WTC11 (cell line): ENCODE data around the gene CCDC137. TPM values are rescaled to one million over a fixed set of nuclear protein-coding genes. Genes with fewer than 3 reads are reported as not detected.

Source experiments
- ATAC-seq: fragments of 200-7000 bp; cut with Tn5 transposase; 2 replicates; pipeline ENCODE4 v1.10.0; 2021; ENCODE audit warnings: mild to moderate bottlenecking, moderate library complexity
- CTCF ChIA-PET: fragments of 300-600 bp; sonication (Branson Sonifier 250); formaldehyde crosslinking; loops from one replicate; lab custom pipeline; 2021; ENCODE audit warnings: antibody characterized with exemption; lab: Charles Lee
- POLR2A ChIA-PET: fragments of 350-600 bp; sonication (Branson Sonifier 250); formaldehyde crosslinking; loops from one replicate; lab custom pipeline; 2021; ENCODE audit warnings: antibody characterized with exemption; lab: Charles Lee
- DNase-seq: peaks from one replicate; pipeline ENCODE4 v3.0.0; 2021; ENCODE audit warnings: low spot score
- H3K27ac Mint-ChIP-seq: 2 replicates; pipeline ENCODE4 v1.8.0; 2021; ENCODE audit warnings: mixed read lengths
- H3K27me3 Mint-ChIP-seq: 2 replicates; pipeline ENCODE4 v1.8.0; 2021; ENCODE audit warnings: low read depth, mild to moderate bottlenecking, moderate library complexity, mixed read lengths
- H3K36me3 Mint-ChIP-seq: 2 replicates; pipeline ENCODE4 v1.8.0; 2021; ENCODE audit warnings: mixed read lengths
- H3K4me1 Mint-ChIP-seq: 2 replicates; pipeline ENCODE4 v1.8.0; 2022; ENCODE audit warnings: mixed read lengths
- H3K4me3 Mint-ChIP-seq: 2 replicates; pipeline ENCODE4 v1.8.0; 2021; ENCODE audit warnings: mild to moderate bottlenecking, moderate library complexity, mixed read lengths
- H3K9me3 Mint-ChIP-seq: 2 replicates; pipeline ENCODE4 v1.8.0; 2021; ENCODE audit warnings: mixed read lengths
- CREM ChIP-seq: sonication (generic); formaldehyde crosslinking; IDR thresholded peaks from 2 replicates; pipeline ENCODE4 v1.8.1; 2022; ENCODE audit warnings: mild to moderate bottlenecking, missing genetic modification reagents, moderate library complexity
- ESRRA ChIP-seq: sonication (generic); formaldehyde crosslinking; IDR thresholded peaks from 2 replicates; pipeline ENCODE4 v1.8.1; 2022; ENCODE audit warnings: mild to moderate bottlenecking, missing genetic modification reagents, borderline replicate concordance
- GRHL2 ChIP-seq: fragments of 250-450 bp; sonication (Bioruptor Pico); IDR thresholded peaks from 2 replicates; pipeline ENCODE4 v1.8.0; 2022; ENCODE audit warnings: mild to moderate bottlenecking, moderate library complexity; ENCODE audit not compliant: insufficient replicate concordance, severe bottlenecking
- HMGA2 ChIP-seq: fragments of 250-450 bp; sonication (Bioruptor Pico); IDR thresholded peaks from 2 replicates; pipeline ENCODE4 v1.4.0; 2021; ENCODE audit warnings: mild to moderate bottlenecking, moderate library complexity
- IRF2 ChIP-seq: sonication (generic); formaldehyde crosslinking; IDR thresholded peaks from 2 replicates; pipeline ENCODE4 v1.8.0; 2022; ENCODE audit warnings: low read depth, missing genetic modification reagents, borderline replicate concordance
- NFATC4 ChIP-seq: fragments of 250-450 bp; sonication (Bioruptor Pico); IDR thresholded peaks from 2 replicates; pipeline ENCODE4 v1.9.0; 2021; ENCODE audit warnings: mild to moderate bottlenecking
- NFE2L1 ChIP-seq: sonication (generic); formaldehyde crosslinking; IDR thresholded peaks from 2 replicates; pipeline ENCODE4 v1.8.1; 2023; ENCODE audit warnings: missing genetic modification reagents
- OVOL2 ChIP-seq: fragments of 250-450 bp; sonication (Bioruptor Pico); IDR thresholded peaks from 2 replicates; pipeline ENCODE4 v1.9.0; 2021; ENCODE audit warnings: mild to moderate bottlenecking, borderline replicate concordance
- RORB ChIP-seq: fragments of 250-450 bp; sonication (Bioruptor Pico); IDR thresholded peaks from 2 replicates; pipeline ENCODE4 v1.9.0; 2021; ENCODE audit warnings: mild to moderate bottlenecking
- SMAD4 ChIP-seq: sonication (generic); formaldehyde crosslinking; IDR thresholded peaks from 2 replicates; pipeline ENCODE4 v1.8.0; 2022; ENCODE audit warnings: mild to moderate bottlenecking, missing genetic modification reagents
- SOX15 ChIP-seq: fragments of 250-450 bp; sonication (Bioruptor Pico); IDR thresholded peaks from 2 replicates; pipeline ENCODE4 v1.9.0; 2021; ENCODE audit warnings: mild to moderate bottlenecking
- TEAD1 ChIP-seq: sonication (generic); formaldehyde crosslinking; IDR thresholded peaks from 2 replicates; pipeline ENCODE4 v1.8.0; 2022; ENCODE audit warnings: mild to moderate bottlenecking, missing genetic modification reagents
- TEAD4 ChIP-seq: sonication (generic); formaldehyde crosslinking; IDR thresholded peaks from 2 replicates; pipeline ENCODE4 v1.8.0; 2022; ENCODE audit warnings: mild to moderate bottlenecking, missing genetic modification reagents
- TP53 ChIP-seq: sonication (generic); formaldehyde crosslinking; IDR thresholded peaks from 2 replicates; pipeline ENCODE4 v1.8.1; 2023; ENCODE audit warnings: mild to moderate bottlenecking, missing genetic modification reagents
- ZNF121 ChIP-seq: sonication (generic); formaldehyde crosslinking; IDR thresholded peaks from 2 replicates; pipeline ENCODE4 v1.8.0; 2023; ENCODE audit warnings: missing genetic modification reagents
- ZNF423 ChIP-seq: fragments of 250-450 bp; sonication (Bioruptor Pico); IDR thresholded peaks from 2 replicates; pipeline ENCODE4 v2.1.2; 2022; ENCODE audit warnings: mild to moderate bottlenecking, moderate library complexity
- total RNA-seq: library from RNA; stranded (reverse); gene quantifications from 3 replicates; pipeline ENCODE4 v1.2.3, GENCODE V29; 2021
- TF ChIP-seq, protein P1 (sequence below): sonication (generic); formaldehyde crosslinking; IDR thresholded peaks from 2 replicates; pipeline ENCODE4 v1.8.0; 2022; ENCODE audit warnings: missing genetic modification reagents
- TF ChIP-seq, protein P2 (sequence below): fragments of 250-450 bp; sonication (Bioruptor Pico); IDR thresholded peaks from 2 replicates; pipeline ENCODE4 v1.9.0; 2021; ENCODE audit warnings: mild to moderate bottlenecking
- TF ChIP-seq, protein P3 (sequence below): fragments of 250-450 bp; sonication (Bioruptor Pico); conservative IDR thresholded peaks from 2 replicates; pipeline ENCODE4 v1.9.0; 2021; ENCODE audit warnings: mild to moderate bottlenecking
- TF ChIP-seq, protein P4 (sequence below): sonication (generic); formaldehyde crosslinking; IDR thresholded peaks from 2 replicates; pipeline ENCODE4 v1.8.1; 2022; ENCODE audit warnings: low read depth, mild to moderate bottlenecking, moderate library complexity, missing genetic modification reagents, borderline replicate concordance
- TF ChIP-seq, protein P5 (sequence below): sonication (generic); formaldehyde crosslinking; IDR thresholded peaks from 2 replicates; pipeline ENCODE4 v1.8.1; 2023; ENCODE audit warnings: mild to moderate bottlenecking, moderate library complexity, missing genetic modification reagents
- TF ChIP-seq, protein P6 (sequence below): sonication (generic); formaldehyde crosslinking; IDR thresholded peaks from 2 replicates; pipeline ENCODE4 v1.8.0; 2022; ENCODE audit warnings: mild to moderate bottlenecking, missing genetic modification reagents
- TF ChIP-seq, protein P7 (sequence below): fragments of 250-450 bp; sonication (Bioruptor Pico); IDR thresholded peaks from 2 replicates; pipeline ENCODE4 v1.9.0; 2021; ENCODE audit warnings: mild to moderate bottlenecking

Gene CCDC137
- total RNA-seq, 1 experiment from 2014 or later, result 36.8 TPM

DNA sequence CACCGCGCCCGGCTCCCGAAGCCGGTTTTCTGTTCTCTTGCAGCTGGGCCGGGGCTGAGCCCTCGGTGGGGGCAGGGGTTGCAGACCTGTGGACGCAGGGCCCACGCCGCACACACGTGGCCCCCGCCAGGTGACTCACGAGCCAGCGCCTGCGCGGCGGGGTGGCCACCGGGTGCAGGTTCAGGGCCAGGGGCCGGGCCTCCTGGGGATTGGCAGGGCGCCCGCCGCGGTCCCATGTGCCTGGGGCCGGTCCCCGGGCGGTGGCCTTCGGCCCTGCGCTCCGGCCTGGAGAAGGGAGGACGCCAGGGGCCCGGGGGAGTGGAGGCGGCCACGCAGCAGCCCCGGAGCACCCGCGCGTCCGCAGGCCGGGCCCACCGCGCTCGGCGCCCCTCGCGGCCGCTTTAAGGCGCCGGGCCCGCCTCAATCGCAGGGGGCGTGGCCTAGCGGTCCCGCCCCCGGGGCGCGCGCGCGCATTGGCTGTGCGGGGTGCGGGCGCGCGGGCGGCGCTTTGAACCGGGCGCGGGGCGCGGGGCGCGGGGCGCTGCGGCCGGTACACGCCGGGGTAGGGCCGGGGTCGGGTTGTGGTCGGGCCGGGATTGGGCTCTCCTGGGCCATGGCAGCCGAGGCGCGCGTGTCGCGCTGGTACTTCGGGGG is 45.4 kb downstream of the CCDC137 start, which contains the start of gene SLC25A10:
Gene SLC25A10, plus strand, starts transcription at position 471 of the 654 bp plus-strand sequence. Its CDS starts 143 bp downstream, at position 614.
- CTCF ChIA-PET, result interaction anchor here (0.7 to 1.5 kb wide), 9 partner anchors 8 to 590 kb away, joined by 3 to 6 read pairs (median 3); partner anchors contain the start of genes MRPL12 and P4HB
- TF ChIP-seq OVOL2 (CRISPR knock-in tag), result no peak
- TF ChIP-seq, protein P1, sequence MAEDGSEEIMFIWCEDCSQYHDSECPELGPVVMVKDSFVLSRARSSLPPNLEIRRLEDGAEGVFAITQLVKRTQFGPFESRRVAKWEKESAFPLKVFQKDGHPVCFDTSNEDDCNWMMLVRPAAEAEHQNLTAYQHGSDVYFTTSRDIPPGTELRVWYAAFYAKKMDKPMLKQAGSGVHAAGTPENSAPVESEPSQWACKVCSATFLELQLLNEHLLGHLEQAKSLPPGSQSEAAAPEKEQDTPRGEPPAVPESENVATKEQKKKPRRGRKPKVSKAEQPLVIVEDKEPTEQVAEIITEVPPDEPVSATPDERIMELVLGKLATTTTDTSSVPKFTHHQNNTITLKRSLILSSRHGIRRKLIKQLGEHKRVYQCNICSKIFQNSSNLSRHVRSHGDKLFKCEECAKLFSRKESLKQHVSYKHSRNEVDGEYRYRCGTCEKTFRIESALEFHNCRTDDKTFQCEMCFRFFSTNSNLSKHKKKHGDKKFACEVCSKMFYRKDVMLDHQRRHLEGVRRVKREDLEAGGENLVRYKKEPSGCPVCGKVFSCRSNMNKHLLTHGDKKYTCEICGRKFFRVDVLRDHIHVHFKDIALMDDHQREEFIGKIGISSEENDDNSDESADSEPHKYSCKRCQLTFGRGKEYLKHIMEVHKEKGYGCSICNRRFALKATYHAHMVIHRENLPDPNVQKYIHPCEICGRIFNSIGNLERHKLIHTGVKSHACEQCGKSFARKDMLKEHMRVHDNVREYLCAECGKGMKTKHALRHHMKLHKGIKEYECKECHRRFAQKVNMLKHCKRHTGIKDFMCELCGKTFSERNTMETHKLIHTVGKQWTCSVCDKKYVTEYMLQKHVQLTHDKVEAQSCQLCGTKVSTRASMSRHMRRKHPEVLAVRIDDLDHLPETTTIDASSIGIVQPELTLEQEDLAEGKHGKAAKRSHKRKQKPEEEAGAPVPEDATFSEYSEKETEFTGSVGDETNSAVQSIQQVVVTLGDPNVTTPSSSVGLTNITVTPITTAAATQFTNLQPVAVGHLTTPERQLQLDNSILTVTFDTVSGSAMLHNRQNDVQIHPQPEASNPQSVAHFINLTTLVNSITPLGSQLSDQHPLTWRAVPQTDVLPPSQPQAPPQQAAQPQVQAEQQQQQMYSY (CRISPR knock-in tag), result no peak
- TF ChIP-seq TP53 (CRISPR knock-in tag), result no peak
- peak; percentile 20; the same call in 1 of the 2 replicates for TF ChIP-seq TEAD1
- no peak for TF ChIP-seq SOX15 (CRISPR knock-in tag)
- no peak for TF ChIP-seq TEAD4 (CRISPR knock-in tag)
- TF ChIP-seq, protein P2, sequence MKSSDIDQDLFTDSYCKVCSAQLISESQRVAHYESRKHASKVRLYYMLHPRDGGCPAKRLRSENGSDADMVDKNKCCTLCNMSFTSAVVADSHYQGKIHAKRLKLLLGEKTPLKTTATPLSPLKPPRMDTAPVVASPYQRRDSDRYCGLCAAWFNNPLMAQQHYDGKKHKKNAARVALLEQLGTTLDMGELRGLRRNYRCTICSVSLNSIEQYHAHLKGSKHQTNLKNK (CRISPR knock-in tag), result no peak
- no peak for TF ChIP-seq GRHL2 (CRISPR knock-in tag)
- TF ChIP-seq, protein P3, sequence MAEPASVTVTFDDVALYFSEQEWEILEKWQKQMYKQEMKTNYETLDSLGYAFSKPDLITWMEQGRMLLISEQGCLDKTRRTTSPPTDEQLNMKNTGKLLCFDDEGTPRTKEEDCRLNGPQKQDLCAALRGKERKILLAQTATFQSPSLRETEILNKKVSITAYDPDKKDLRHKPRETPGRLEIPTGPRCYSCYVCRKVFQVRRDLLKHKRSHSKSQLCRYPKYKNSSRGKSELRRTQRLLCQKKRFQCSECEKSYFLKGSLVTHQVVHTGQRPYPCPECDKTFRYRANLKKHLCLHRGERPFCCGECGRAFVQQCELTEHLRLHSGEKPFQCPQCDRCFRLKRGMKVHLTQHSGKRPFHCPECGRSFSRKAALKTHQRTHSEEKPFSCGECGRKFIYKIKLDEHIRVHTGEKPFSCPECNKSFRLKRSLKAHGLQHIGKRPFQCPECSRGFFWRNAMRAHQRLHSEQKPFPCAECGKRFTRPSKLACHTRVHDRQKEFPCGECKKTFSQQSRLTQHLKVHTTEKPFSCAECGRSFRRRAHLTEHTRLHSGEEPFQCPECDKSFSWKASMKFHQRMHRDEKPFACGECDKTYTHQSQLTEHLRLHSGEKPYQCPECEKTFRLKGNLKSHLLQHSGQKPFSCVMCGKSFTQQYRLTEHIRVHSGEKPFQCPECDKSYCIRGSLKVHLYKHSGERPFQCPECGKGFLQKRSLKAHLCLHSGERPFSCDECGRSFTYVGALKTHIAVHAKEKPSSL (CRISPR knock-in tag), result no peak
- peak; percentile 69; the same call in 1 of the 2 replicates for TF ChIP-seq NFATC4 (CRISPR knock-in tag)
- TF ChIP-seq, protein P4, sequence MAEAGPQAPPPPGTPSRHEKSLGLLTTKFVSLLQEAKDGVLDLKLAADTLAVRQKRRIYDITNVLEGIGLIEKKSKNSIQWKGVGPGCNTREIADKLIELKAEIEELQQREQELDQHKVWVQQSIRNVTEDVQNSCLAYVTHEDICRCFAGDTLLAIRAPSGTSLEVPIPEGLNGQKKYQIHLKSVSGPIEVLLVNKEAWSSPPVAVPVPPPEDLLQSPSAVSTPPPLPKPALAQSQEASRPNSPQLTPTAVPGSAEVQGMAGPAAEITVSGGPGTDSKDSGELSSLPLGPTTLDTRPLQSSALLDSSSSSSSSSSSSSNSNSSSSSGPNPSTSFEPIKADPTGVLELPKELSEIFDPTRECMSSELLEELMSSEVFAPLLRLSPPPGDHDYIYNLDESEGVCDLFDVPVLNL, result peak; percentile 72
- TF ChIP-seq, protein P5, sequence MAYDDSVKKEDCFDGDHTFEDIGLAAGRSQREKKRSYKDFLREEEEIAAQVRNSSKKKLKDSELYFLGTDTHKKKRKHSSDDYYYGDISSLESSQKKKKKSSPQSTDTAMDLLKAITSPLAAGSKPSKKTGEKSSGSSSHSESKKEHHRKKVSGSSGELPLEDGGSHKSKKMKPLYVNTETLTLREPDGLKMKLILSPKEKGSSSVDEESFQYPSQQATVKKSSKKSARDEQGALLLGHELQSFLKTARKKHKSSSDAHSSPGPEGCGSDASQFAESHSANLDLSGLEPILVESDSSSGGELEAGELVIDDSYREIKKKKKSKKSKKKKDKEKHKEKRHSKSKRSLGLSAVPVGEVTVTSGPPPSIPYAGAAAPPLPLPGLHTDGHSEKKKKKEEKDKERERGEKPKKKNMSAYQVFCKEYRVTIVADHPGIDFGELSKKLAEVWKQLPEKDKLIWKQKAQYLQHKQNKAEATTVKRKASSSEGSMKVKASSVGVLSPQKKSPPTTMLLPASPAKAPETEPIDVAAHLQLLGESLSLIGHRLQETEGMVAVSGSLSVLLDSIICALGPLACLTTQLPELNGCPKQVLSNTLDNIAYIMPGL (CRISPR knock-in tag), result no peak
- TF ChIP-seq, protein P6, sequence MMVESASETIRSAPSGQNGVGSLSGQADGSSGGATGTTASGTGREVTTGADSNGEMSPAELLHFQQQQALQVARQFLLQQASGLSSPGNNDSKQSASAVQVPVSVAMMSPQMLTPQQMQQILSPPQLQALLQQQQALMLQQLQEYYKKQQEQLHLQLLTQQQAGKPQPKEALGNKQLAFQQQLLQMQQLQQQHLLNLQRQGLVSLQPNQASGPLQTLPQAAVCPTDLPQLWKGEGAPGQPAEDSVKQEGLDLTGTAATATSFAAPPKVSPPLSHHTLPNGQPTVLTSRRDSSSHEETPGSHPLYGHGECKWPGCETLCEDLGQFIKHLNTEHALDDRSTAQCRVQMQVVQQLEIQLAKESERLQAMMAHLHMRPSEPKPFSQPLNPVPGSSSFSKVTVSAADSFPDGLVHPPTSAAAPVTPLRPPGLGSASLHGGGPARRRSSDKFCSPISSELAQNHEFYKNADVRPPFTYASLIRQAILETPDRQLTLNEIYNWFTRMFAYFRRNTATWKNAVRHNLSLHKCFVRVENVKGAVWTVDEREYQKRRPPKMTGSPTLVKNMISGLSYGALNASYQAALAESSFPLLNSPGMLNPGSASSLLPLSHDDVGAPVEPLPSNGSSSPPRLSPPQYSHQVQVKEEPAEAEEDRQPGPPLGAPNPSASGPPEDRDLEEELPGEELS (CRISPR knock-in tag), result no peak; the same call in 1 of the 2 replicates
- TF ChIP-seq ZNF423 (CRISPR knock-in tag), result peak; percentile 76
- TF ChIP-seq NFE2L1, result no peak
- no peak for TF ChIP-seq IRF2
- TF ChIP-seq ZNF121 (CRISPR knock-in tag), result no peak
- TF ChIP-seq SMAD4 (CRISPR knock-in tag), result no peak
- TF ChIP-seq HMGA2 (CRISPR knock-in tag), result no peak
- TF ChIP-seq ESRRA (CRISPR knock-in tag), result no peak
- TF ChIP-seq RORB (CRISPR knock-in tag), result no peak
- no peak for TF ChIP-seq CREM (CRISPR knock-in tag)
- TF ChIP-seq, protein P7, sequence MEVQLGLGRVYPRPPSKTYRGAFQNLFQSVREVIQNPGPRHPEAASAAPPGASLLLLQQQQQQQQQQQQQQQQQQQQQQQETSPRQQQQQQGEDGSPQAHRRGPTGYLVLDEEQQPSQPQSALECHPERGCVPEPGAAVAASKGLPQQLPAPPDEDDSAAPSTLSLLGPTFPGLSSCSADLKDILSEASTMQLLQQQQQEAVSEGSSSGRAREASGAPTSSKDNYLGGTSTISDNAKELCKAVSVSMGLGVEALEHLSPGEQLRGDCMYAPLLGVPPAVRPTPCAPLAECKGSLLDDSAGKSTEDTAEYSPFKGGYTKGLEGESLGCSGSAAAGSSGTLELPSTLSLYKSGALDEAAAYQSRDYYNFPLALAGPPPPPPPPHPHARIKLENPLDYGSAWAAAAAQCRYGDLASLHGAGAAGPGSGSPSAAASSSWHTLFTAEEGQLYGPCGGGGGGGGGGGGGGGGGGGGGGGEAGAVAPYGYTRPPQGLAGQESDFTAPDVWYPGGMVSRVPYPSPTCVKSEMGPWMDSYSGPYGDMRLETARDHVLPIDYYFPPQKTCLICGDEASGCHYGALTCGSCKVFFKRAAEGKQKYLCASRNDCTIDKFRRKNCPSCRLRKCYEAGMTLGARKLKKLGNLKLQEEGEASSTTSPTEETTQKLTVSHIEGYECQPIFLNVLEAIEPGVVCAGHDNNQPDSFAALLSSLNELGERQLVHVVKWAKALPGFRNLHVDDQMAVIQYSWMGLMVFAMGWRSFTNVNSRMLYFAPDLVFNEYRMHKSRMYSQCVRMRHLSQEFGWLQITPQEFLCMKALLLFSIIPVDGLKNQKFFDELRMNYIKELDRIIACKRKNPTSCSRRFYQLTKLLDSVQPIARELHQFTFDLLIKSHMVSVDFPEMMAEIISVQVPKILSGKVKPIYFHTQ, result no peak

More for the DNA sequence above, 45.4 kb downstream of the CCDC137 start, which contains the start of gene SLC25A10:
- DNase-seq (peak; percentile 64), ATAC-seq (peak; percentile 31)
- peaks cover under 1% of the 10 kb centered on the region for H3K36me3 Mint-ChIP-seq
- peak within 1 kb of the TSS; percentile 83 for H3K27ac Mint-ChIP-seq
- no peaks in the 10 kb centered on the region for H3K9me3 Mint-ChIP-seq
- peaks cover 2% of the 10 kb centered on the region; the same call in 1 of the 2 replicates for H3K27me3 Mint-ChIP-seq
- peaks cover 24% of the 10 kb centered on the region for H3K4me1 Mint-ChIP-seq
- POLR2A ChIA-PET, result interaction anchor here (0.7 to 2.3 kb wide), 4 partner anchors 9 to 155 kb away, joined by 3 to 11 read pairs (median 4); partner anchors contain the start of gene MRPL12
- H3K4me3 Mint-ChIP-seq, result peak within 1 kb of the TSS; percentile 92
